ENCODE results near the gene LMCD1. TPM values are rescaled to one million over a fixed set of nuclear protein-coding genes. Genes with fewer than 3 reads are reported as not detected.

Gene LMCD1
- total and polyA plus RNA-seq, 2 of the 8 experiments (the other 6 are each of a cell fraction or from before 2014, with no cell fraction given) = 12.3 to 26.5 TPM

GRCh38 chr3:8485141-8485870 is 16.3 kb upstream of the LMCD1 start:
- no peaks in the 10 kb centered on the region for H3K4me1 ChIP-seq (replicated peaks in 1 of 4; ENCODE audit: control insufficient read depth in 3 of 4, insufficient read depth in 4 of 4, low read length in 3 of 4)
- H3K36me3 ChIP-seq (ENCODE audit: control insufficient read depth in 2 of 4, insufficient read depth in 4 of 4, low read length in 3 of 4) = peaks cover 0 to 4% (median 0%) of the 10 kb centered on the region in 4 experiments; a peak in 1 of 8 replicates
- H3K14ac ChIP-seq (ENCODE audit: insufficient read length) = no peak overlapping the region
- no peak overlapping the region for H3K23ac ChIP-seq (ENCODE audit: insufficient read length)
- no peak overlapping the region for H4K5ac ChIP-seq (ENCODE audit: insufficient read length, low read depth, low read length)
- H3K23me2 ChIP-seq (ENCODE audit: low read depth, low read length) = no peaks in the 10 kb centered on the region; the same call in 1 of the 2 replicates
- H3K9ac ChIP-seq (replicated peaks in 1 of 4; ENCODE audit: extremely low read depth in 1 of 4, low read depth in 3 of 4, low read length in 3 of 4) = no peak overlapping the region
- no peak overlapping the region for H3K4me2 ChIP-seq (ENCODE audit: insufficient read depth in 1 of 2, low read depth in 2 of 2, low read length in 2 of 2)
- H3K27me3 ChIP-seq (replicated peaks in 1 of 4; ENCODE audit: control insufficient read depth in 3 of 4, extremely low read depth in 1 of 4, insufficient read depth in 3 of 4, low read length in 3 of 4) = peaks cover 0 to 1% (median 0%) of the 10 kb centered on the region in 4 experiments; a peak in 1 of 7 replicates
- H2BK20ac ChIP-seq (ENCODE audit: low read length) = no peak overlapping the region
- H3K79me1 ChIP-seq (ENCODE audit: low read depth, low read length) = no peaks in the 10 kb centered on the region
- no peak overlapping the region for H2BK12ac ChIP-seq (ENCODE audit: low read depth, low read length)
- H4K91ac ChIP-seq (replicated peaks; ENCODE audit: insufficient read length, low read length) = no peak overlapping the region
- H4K20me1 ChIP-seq (replicated peaks in 1 of 2; ENCODE audit: control insufficient read depth in 1 of 2, insufficient read depth in 2 of 2, low read length in 2 of 2) = no peaks in the 10 kb centered on the region
- H2BK15ac ChIP-seq (ENCODE audit: low read length) = no peak overlapping the region
- ChIA-PET POLR2A (ENCODE audit: partially characterized antibody) (no interaction called here), CTCF (ENCODE audit: partially characterized antibody) (interaction anchor here (0.9 to 1.2 kb wide), 2 partner anchors 12 to 13 kb away, joined by 3 to 4 read pairs; no protein-coding TSS in a partner anchor)
- H2BK5ac ChIP-seq (ENCODE audit: low read depth, low read length) = no peak overlapping the region
- FAIRE-seq = no peak
- peaks cover 0 to 4% of the 10 kb centered on the region in 2 experiments; a peak in 1 of 4 replicates for H3K9me3 ChIP-seq (ENCODE audit: insufficient read depth in 2 of 2, low read depth in 1 of 2, low read length in 1 of 2)
- no peak overlapping the region for H2BK120ac ChIP-seq (replicated peaks; ENCODE audit: low read depth, low read length)
- no peak overlapping the region for H3K18ac ChIP-seq (ENCODE audit: extremely low read depth, low read length)
- no peak overlapping the region for H3K27ac ChIP-seq (ENCODE audit: low read depth, low read length)
- no peak for DNase-seq (ENCODE audit: low read depth in 1 of 2, low spot score in 2 of 2)
- no peak overlapping the region for H2AFZ ChIP-seq (ENCODE audit: low read length)
- 90% methylated on average over 3 of the region's 3 CpGs; no CpG with 5 or more reads in 1 of the 2 experiments for WGBS, 2 experiments (ENCODE audit: extremely low coverage in 1 of 2, insufficient coverage in 1 of 2, insufficient read length in 1 of 2, insufficient replicate concordance in 2 of 2, low coverage in 1 of 2, low lambda C conversion rate in 2 of 2, missing lambda C conversion rate in 1 of 2)
- no peak overlapping the region for H4K8ac ChIP-seq (ENCODE audit: extremely low read depth, insufficient read depth, low read length)
- no peak overlapping the region for H3K4ac ChIP-seq (replicated peaks; ENCODE audit: insufficient read length, low read depth, low read length)
- no peaks in the 10 kb centered on the region for H3K79me2 ChIP-seq (ENCODE audit: control insufficient read depth in 1 of 2, insufficient read depth in 2 of 2, low read length in 2 of 2)
- H3K56ac ChIP-seq (replicated peaks; ENCODE audit: insufficient read length, low read depth, low read length) = no peak overlapping the region
- H3K4me3 ChIP-seq (ENCODE audit: extremely low read depth in 1 of 4, insufficient read depth in 2 of 4, low read depth in 3 of 4, low read length in 4 of 4) = no peak overlapping the region
- no peak overlapping the region for H2AK5ac ChIP-seq (ENCODE audit: low read depth, low read length)
- TF ChIP-seq CTBP2 (IDR thresholded peaks at IDR 0.05; ENCODE audit: borderline replicate concordance, insufficient read depth, insufficient read length, low read length) (no peak), RXRA (IDR thresholded peaks at IDR 0.05; ENCODE audit: insufficient read depth, low read depth, low read length) (no peak)

All from H1 (cell line).